ENCODE data around the gene SNX9.

DNA sequence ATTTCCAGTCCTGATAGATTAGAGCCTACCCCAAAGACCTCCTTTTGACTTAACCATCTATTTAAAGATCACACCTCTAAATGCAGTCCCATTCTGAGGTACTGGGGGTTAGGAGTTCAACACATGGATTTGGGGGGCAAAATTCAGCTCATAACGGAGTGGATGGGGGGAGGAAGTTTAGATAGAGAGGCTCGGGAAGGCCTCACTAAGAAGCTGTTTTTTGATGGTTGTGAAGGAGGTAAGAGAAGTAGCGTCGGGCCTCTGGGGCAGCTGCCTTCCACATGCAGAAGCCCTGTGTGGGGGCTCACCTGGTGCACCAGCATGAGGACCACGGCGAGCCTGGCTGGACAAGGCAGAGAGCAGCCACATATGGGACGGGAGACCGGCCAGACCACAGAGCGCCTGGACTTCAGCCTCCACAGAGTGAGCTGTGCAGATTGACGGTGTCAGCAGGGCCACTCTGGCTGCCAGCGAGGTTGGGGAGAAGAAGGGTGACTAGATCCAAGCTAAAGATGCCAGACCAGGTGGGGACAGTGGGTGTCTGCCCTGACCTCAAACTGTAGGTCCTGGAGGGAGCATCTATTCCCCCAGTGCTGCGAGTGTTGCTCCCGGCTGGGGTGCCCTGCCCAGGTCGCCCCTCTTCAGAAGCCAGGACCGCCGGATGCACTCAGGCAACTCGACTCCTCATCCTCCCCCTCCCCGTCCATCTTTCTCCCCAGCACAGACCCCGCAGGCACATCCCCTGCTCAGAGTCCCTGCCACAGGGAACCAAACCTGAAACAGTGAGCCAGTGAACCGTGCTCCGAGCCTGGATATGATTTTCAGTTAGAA is 153.5 kb downstream of the SNX9 start:
- no peak for TF ChIP-seq CTCF (IDR thresholded peaks at IDR 0.05 in 4 of 5, conservative IDR thresholded peaks at IDR 0.05 in 1 of 5)
- no peak for TF ChIP-seq POLR2A (IDR thresholded peaks at IDR 0.05)
